Loucy (cell line): ENCODE results near the gene NDUFB8.

ENCODE experiments used
- H2AFZ ChIP-seq: fragments of 200-600 bp; sonication (generic); 2 replicates; pipeline ENCODE4 v1.6.0; 2016; ENCODE audit warnings: antibody characterized with exemption, mild to moderate bottlenecking, low read length, moderate library complexity
- H3F3A ChIP-seq: fragments of 200-600 bp; 2 replicates; pipeline ENCODE4 v1.6.0; 2016; ENCODE audit warnings: antibody characterized with exemption, low read depth, mild to moderate bottlenecking
- H3K27me3 ChIP-seq: fragments of 200-600 bp; sonication (generic); 2 replicates; pipeline ENCODE4 v1.6.1; 2014; ENCODE audit warnings: low read length, mild to moderate bottlenecking; ENCODE audit not compliant: insufficient read depth, poor library complexity, severe bottlenecking
- H3K36me3 ChIP-seq: fragments of 200-600 bp; sonication (generic); 2 replicates; pipeline ENCODE4 v1.6.1; 2016; ENCODE audit warnings: low read length; ENCODE audit not compliant: insufficient read depth
- H3K4me1 ChIP-seq: fragments of 200-600 bp; sonication (generic); 2 replicates; pipeline ENCODE4 v1.5.1; 2014; ENCODE audit warnings: low read length, mild to moderate bottlenecking; ENCODE audit not compliant: insufficient read depth, poor library complexity, severe bottlenecking
- H3K4me2 ChIP-seq: fragments of 200-600 bp; sonication (generic); 2 replicates; pipeline ENCODE4 v1.6.0; 2014; ENCODE audit warnings: antibody characterized with exemption, low read length, low read depth, mild to moderate bottlenecking; ENCODE audit not compliant: poor library complexity, severe bottlenecking
- H3K4me3 ChIP-seq: fragments of 200-600 bp; sonication (generic); 2 replicates; pipeline ENCODE4 v1.5.1; 2014; ENCODE audit warnings: low read length, mild to moderate bottlenecking, mixed read lengths; ENCODE audit not compliant: poor library complexity, severe bottlenecking
- H3K79me2 ChIP-seq: fragments of 200-600 bp; sonication (generic); 2 replicates; pipeline ENCODE4 v1.6.1; 2014; ENCODE audit warnings: low read length; ENCODE audit not compliant: insufficient read depth
- H3K9ac ChIP-seq: fragments of 200-600 bp; sonication (generic); 2 replicates; pipeline ENCODE4 v1.6.0; 2014; ENCODE audit warnings: mild to moderate bottlenecking, low read depth, low read length, moderate library complexity; ENCODE audit not compliant: poor library complexity, severe bottlenecking
- H3K9me2 ChIP-seq: fragments of 200-600 bp; sonication (generic); replicated peaks from 2 replicates; pipeline ENCODE4 v1.6.1; 2016; ENCODE audit warnings: low read depth, low read length, mixed read lengths
- H3K9me3 ChIP-seq: fragments of 200-600 bp; sonication (generic); 2 replicates; pipeline ENCODE4 v1.6.1; 2014; ENCODE audit warnings: mild to moderate bottlenecking, antibody characterized with exemption, low read length, low read depth; ENCODE audit not compliant: insufficient read depth
- H4K20me1 ChIP-seq: fragments of 200-600 bp; sonication (generic); 2 replicates; pipeline ENCODE4 v1.6.0; 2014; ENCODE audit warnings: antibody characterized with exemption, low read length, mild to moderate bottlenecking; ENCODE audit not compliant: insufficient read depth, poor library complexity, severe bottlenecking
- CTCF ChIP-seq: fragments of 200-600 bp; sonication (generic); conservative IDR thresholded peaks from 2 replicates; pipeline ENCODE4 v1.5.1; 2014; ENCODE audit warnings: mild to moderate bottlenecking, antibody characterized with exemption, low read length
- EZH2phosphoT487 ChIP-seq: fragments of 200-600 bp; IDR thresholded peaks from 2 replicates; pipeline ENCODE4 v1.6.1; 2018; ENCODE audit warnings: antibody characterized with exemption, mild to moderate bottlenecking, moderate library complexity, borderline replicate concordance

The NDUFB8 gene

GRCh38 chr10:100489396-100489795, 40.3 kb downstream of the NDUFB8 start:
- Histone ChIP-seq H3F3A (no peaks in the 10 kb centered on the region), H3K79me2 (no peaks in the 10 kb centered on the region), H4K20me1 (no peaks in the 10 kb centered on the region), H3K4me3 (no peak overlapping the region), H3K27me3 (no peaks in the 10 kb centered on the region), H3K4me2 (no peak overlapping the region), H3K9me3 (no peaks in the 10 kb centered on the region), H3K36me3 (peaks cover 55% of the 10 kb centered on the region; the same call in 1 of the 2 replicates), H2AFZ (no peak overlapping the region), H3K9me2 (no peaks in the 10 kb centered on the region), H3K4me1 (no peaks in the 10 kb centered on the region), H3K9ac (no peak overlapping the region)
- no peak for TF ChIP-seq EZH2phosphoT487
- TF ChIP-seq CTCF: no peak

- no peak overlapping the region for H3K4me2 ChIP-seq
- no peaks in the 10 kb centered on the region for H3K9me3 ChIP-seq
- no peak overlapping the region for H2AFZ ChIP-seq
- TF ChIP-seq CTCF: no peak
- TF ChIP-seq EZH2phosphoT487: no peak
- H3K9ac ChIP-seq: no peak overlapping the region
- peaks cover 14% of the 10 kb centered on the region for H3K4me1 ChIP-seq
- peaks cover 50% of the 10 kb centered on the region; the same call in 1 of the 2 replicates for H3K36me3 ChIP-seq
- no peaks in the 10 kb centered on the region for H3K9me2 ChIP-seq
- no peaks in the 10 kb centered on the region for H3F3A ChIP-seq
- no peaks in the 10 kb centered on the region for H4K20me1 ChIP-seq
- H3K27me3 ChIP-seq: no peaks in the 10 kb centered on the region
- H3K4me3 ChIP-seq: no peak overlapping the region
- no peaks in the 10 kb centered on the region for H3K79me2 ChIP-seq
Measured at GRCh38 chr10:100487529-100487928, 42.1 kb downstream of the NDUFB8 start.

- Histone ChIP-seq H3K9me3 (no peaks in the 10 kb centered on the region), H3K4me1 (peaks cover 22% of the 10 kb centered on the region), H3F3A (no peaks in the 10 kb centered on the region), H3K9ac (no peak overlapping the region), H3K79me2 (no peaks in the 10 kb centered on the region), H2AFZ (no peak overlapping the region), H3K4me3 (no peak overlapping the region), H4K20me1 (no peaks in the 10 kb centered on the region), H3K27me3 (no peaks in the 10 kb centered on the region), H3K36me3 (peaks cover 47% of the 10 kb centered on the region; the same call in 1 of the 2 replicates), H3K4me2 (no peak overlapping the region), H3K9me2 (no peaks in the 10 kb centered on the region)
- TF ChIP-seq CTCF (no peak), EZH2phosphoT487 (no peak)
Measured at GRCh38 chr10:100485801-100486495, 43.7 kb downstream of the NDUFB8 start.
